Measurements from ENCODE around the gene CAB39. TPM values are rescaled to one million over a fixed set of nuclear protein-coding genes. Genes with fewer than 3 reads are reported as not detected.

CAB39 gene
- polyA plus RNA-seq, 1 donor from 2014 or later: 118 TPM

DNA sequence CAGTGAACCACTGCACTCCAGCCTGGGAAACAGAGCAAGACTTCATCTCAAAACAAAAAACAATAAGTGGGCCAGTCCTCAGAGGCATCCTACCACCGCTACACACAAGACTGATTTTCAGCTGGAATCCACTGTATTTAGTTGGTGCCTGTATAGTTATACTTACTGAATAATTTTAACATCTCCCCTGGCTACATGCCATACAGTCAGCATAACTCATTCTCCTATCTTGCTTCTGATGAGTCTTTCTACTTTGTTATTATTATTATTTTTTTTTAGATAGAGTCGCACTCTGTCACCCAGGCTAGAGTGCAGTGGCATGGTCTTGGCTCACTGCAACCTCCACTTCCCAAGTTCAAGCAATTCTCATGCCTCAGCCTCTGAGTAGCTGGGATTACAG is 19.9 kb upstream of the CAB39 start:
- Histone ChIP-seq H3K79me2 (replicated peaks; ENCODE audit: insufficient read depth, low read length) (no peaks in the 10 kb centered on the region), H4K20me1 (ENCODE audit: insufficient read depth) (no peaks in the 10 kb centered on the region), H3K36me3 (ENCODE audit: insufficient read depth, low read length) (no peaks in the 10 kb centered on the region), H3F3A (ENCODE audit: insufficient read depth, low read length, poor library complexity, severe bottlenecking) (no peaks in the 10 kb centered on the region), H3K27ac (ENCODE audit: low read length) (no peak overlapping the region), H3K9me2 (ENCODE audit: insufficient read depth, low read length) (no peaks in the 10 kb centered on the region), H3K9me3 (ENCODE audit: low read length) (no peaks in the 10 kb centered on the region), H3K4me3 (ENCODE audit: low read length) (no peak overlapping the region), H3K27me3 (ENCODE audit: insufficient read depth, low read depth, low read length) (no peaks in the 10 kb centered on the region), H2AFZ (ENCODE audit: low read depth, low read length) (no peak overlapping the region), H3K4me2 (ENCODE audit: low read length) (no peak overlapping the region), H3K9ac (ENCODE audit: low read length) (no peak overlapping the region)
- TF ChIP-seq, protein P1, sequence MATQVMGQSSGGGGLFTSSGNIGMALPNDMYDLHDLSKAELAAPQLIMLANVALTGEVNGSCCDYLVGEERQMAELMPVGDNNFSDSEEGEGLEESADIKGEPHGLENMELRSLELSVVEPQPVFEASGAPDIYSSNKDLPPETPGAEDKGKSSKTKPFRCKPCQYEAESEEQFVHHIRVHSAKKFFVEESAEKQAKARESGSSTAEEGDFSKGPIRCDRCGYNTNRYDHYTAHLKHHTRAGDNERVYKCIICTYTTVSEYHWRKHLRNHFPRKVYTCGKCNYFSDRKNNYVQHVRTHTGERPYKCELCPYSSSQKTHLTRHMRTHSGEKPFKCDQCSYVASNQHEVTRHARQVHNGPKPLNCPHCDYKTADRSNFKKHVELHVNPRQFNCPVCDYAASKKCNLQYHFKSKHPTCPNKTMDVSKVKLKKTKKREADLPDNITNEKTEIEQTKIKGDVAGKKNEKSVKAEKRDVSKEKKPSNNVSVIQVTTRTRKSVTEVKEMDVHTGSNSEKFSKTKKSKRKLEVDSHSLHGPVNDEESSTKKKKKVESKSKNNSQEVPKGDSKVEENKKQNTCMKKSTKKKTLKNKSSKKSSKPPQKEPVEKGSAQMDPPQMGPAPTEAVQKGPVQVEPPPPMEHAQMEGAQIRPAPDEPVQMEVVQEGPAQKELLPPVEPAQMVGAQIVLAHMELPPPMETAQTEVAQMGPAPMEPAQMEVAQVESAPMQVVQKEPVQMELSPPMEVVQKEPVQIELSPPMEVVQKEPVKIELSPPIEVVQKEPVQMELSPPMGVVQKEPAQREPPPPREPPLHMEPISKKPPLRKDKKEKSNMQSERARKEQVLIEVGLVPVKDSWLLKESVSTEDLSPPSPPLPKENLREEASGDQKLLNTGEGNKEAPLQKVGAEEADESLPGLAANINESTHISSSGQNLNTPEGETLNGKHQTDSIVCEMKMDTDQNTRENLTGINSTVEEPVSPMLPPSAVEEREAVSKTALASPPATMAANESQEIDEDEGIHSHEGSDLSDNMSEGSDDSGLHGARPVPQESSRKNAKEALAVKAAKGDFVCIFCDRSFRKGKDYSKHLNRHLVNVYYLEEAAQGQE (IDR thresholded peaks at IDR 0.05; ENCODE audit: borderline replicate concordance): no peak
- TF ChIP-seq EP300 (conservative IDR thresholded peaks at IDR 0.05; ENCODE audit: poor library complexity, severe bottlenecking): no peak
- TF ChIP-seq RAD21 (conservative IDR thresholded peaks at IDR 0.05): no peak
- no peak for TF ChIP-seq EZH2 (IDR thresholded peaks at IDR 0.05; ENCODE audit: borderline replicate concordance, insufficient read depth, low read length, poor library complexity, severe bottlenecking)

GRCh38 chr2:230693411-230693810 is 19.2 kb upstream of the CAB39 start:
- no peaks in the 10 kb centered on the region for H3K79me2 ChIP-seq (replicated peaks; ENCODE audit: insufficient read depth, low read length)
- no peak overlapping the region for H3K27ac ChIP-seq (ENCODE audit: low read length)
- H3K27me3 ChIP-seq (ENCODE audit: insufficient read depth, low read depth, low read length): no peaks in the 10 kb centered on the region
- TF ChIP-seq CTCF (IDR thresholded peaks at IDR 0.05; ENCODE audit: poor library complexity, severe bottlenecking): no peak
- TF ChIP-seq, protein P1 (IDR thresholded peaks at IDR 0.05; ENCODE audit: borderline replicate concordance): no peak
- no peak for TF ChIP-seq EZH2 (IDR thresholded peaks at IDR 0.05; ENCODE audit: borderline replicate concordance, insufficient read depth, low read length, poor library complexity, severe bottlenecking)
- no peak for TF ChIP-seq RAD21 (conservative IDR thresholded peaks at IDR 0.05)
- TF ChIP-seq POLR2AphosphoS5 (IDR thresholded peaks at IDR 0.05): no peak
- no peak for TF ChIP-seq TAF1 (IDR thresholded peaks at IDR 0.05; ENCODE audit: low read depth)
- no peak for TF ChIP-seq MXI1 (conservative IDR thresholded peaks at IDR 0.05; ENCODE audit: poor library complexity, severe bottlenecking)
- TF ChIP-seq SMC3 (conservative IDR thresholded peaks at IDR 0.05; ENCODE audit: poor library complexity): no peak
- no peak for TF ChIP-seq EP300 (conservative IDR thresholded peaks at IDR 0.05; ENCODE audit: poor library complexity, severe bottlenecking)
- H3K9ac ChIP-seq (ENCODE audit: low read length): no peak overlapping the region
- no peaks in the 10 kb centered on the region for H3F3A ChIP-seq (ENCODE audit: insufficient read depth, low read length, poor library complexity, severe bottlenecking)
- H3K9me2 ChIP-seq (ENCODE audit: insufficient read depth, low read length): no peaks in the 10 kb centered on the region
- no peak overlapping the region for H2AFZ ChIP-seq (ENCODE audit: low read depth, low read length)
- H3K9me3 ChIP-seq (ENCODE audit: low read length): no peaks in the 10 kb centered on the region
- no peaks in the 10 kb centered on the region for H3K36me3 ChIP-seq (ENCODE audit: insufficient read depth, low read length)
- H4K20me1 ChIP-seq (ENCODE audit: insufficient read depth): no peaks in the 10 kb centered on the region
- H3K4me3 ChIP-seq (ENCODE audit: low read length): no peak overlapping the region
- H3K4me2 ChIP-seq (ENCODE audit: low read length): no peak overlapping the region

Measured in neural cell (in vitro differentiated cells).